SK-MEL-5 (cell line): Measurements from ENCODE around the gene ATG4A. TPM values are rescaled to one million over a fixed set of nuclear protein-coding genes. Genes with fewer than 3 reads are reported as not detected.

Source experiments
- DNase-seq: peaks from one replicate; pipeline ENCODE4 v3.0.0-alpha.2; 2016; ENCODE audit warnings: low read depth, low spot score
- in situ Hi-C: cut with HindIII; loops from 2 replicates; pipeline ENCODE4 v1.10.0; 2016; ENCODE audit warnings: low sequenced_read_pairs, high pct_unique_total_duplicates, low pct_unique_long_range_greater_than_20kb
- total RNA-seq: library from RNA; depleted of rRNA; stranded (reverse); fragments of >200 nt; shearing (Covaris generic); gene quantifications from 2 replicates; pipeline ENCODE4 v1.2.3, GENCODE V29; 2014

The ATG4A gene
- total RNA-seq, 1 experiment from 2014 or later: 9.0 TPM

DNA sequence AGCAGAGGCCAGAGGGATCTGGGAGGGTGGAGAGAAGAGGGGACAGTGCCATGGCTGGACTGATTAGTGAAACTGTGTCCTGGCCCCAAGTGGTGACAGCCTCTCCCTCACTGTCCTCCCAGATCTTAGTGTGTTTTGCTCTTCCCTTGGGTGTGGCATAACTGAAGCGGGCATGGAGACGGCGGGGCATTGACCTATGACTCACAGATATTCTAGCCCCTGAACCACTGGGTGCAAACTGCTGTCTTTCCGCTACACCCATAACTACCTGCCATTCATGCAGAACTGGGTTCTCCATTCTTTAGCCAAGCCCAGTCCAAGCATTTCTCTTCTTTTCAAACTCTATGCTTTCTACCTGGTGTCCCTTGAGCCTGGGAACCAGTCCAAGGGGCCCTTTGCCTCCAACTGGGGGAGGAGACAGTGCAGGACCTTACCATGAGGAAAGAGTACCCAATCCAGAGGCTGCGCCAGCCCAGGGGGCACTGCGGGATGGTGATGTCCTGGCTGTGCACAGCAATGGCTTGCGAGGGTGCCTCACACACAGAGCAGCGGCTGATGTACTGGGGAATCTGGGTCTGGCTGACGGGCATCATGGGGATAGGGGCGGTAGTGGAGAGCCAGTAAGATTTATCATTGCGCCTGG is 67.6 kb downstream of the ATG4A start:
- no peak for DNase-seq
- in situ Hi-C loops: no loop called here

DNA sequence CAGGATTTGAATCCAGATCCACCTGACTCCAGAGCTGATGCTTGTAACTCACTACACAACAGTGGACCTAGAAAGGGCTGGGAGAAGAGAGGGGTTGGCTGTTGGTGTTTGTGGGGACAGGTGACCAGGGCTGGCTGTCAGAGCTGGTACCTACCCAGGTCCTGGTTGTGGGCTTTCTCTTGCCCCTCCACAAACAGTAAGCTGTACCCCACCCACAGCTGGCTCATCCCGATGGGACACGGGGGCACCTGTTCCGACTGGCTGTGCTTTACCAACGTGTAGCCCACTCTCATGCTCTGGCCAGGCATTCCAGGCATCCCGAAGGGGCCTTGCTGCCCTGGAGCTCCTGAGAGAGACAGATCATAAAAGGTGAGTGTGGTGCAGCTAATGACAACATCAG is 68.7 kb downstream of the ATG4A start:
- no peak for DNase-seq
- in situ Hi-C loops: no loop called here

DNA sequence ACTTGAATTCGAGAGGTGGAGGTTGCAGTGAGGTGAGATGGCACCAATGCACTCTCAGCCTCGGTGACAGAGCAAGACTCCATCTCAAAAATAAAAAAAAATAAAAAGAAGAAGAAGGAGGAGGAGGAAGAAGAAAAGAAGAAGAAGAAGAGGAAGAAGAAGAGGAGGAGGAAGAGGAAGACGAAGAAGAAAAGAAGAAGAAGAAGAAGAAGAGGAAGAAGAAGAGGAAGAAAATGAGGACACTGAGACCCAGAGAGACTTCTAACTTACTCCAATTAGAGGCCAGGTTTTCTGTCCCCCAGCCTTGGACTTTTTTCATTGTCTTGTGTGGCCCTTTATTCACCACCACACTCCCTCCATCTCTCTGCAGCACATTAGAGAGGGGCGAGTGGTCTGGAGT is 70.7 kb downstream of the ATG4A start:
- no peak for DNase-seq
- in situ Hi-C loops: no loop called here

DNA sequence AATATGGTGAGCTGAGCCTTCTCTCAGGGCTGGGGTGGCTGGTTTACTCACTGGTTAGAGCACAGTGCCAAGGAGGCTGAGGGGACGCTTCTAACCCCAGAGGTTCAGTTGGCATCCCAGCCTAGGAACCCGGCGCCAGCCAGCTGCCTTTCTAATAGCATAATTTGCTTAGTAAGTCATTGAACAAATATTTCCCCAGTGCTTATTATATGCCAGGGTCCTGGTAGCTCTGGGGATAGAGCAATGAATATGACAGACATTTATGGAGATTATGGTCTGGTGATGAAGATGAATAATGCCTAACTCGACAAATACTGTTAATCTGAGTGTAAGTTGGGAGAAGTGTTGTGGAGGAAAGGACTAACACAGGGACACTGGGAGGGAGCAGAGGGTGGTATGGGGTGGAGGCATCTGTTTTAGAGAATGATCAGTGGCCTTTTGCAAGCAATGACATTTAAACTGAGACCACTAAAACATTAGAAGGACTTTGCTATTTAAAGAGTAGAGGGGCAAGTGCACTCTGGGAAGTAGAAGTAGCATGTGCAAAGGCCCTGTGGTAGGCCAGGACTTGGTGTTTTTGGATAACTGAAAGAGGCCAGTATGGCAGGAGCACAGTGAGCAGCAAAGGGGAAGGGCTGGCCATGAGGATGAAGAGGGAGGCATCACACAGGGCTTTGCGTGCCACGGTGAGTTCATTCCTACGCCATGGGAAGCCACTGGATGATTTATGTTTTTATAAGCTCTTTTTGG is 71.9 kb downstream of the ATG4A start:
- in situ Hi-C loops: no loop called here
- DNase-seq: no peak

DNA sequence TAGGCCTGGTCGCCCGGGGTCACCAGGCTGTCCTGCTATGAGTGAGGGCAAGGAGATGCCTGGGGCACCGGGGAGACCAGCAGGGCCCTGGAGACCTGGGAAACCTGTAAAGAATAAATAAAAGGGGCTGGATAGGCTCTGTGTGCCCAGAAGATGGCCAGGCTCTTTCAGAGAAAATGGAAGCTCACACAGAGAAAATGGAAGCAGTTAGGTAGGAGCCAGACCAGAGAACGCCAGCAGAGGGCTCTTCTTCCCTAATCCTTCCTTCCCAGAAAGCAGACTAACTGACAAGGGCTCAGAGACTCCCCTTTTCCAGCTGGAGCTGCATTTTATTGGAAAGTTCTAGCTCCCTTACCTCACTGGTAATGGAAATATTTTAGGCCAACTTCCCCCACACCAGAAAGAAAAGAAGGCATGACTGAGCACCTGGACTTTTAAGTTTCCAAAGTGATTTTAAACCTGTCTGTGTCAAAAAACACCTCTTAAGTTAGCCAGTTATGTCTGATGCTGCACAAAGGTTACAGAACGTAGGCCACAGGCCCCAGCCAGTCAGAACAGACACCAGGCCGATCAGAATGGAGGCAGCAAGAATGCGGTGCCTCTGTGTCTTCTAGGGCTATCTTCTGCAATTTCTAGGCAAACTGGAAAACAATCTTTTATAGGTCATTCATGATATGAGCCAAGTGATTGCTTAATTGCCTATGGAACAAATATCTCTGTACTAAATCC is 74.0 kb downstream of the ATG4A start:
- DNase-seq: peak; percentile 75
- in situ Hi-C loops: no loop called here

DNA sequence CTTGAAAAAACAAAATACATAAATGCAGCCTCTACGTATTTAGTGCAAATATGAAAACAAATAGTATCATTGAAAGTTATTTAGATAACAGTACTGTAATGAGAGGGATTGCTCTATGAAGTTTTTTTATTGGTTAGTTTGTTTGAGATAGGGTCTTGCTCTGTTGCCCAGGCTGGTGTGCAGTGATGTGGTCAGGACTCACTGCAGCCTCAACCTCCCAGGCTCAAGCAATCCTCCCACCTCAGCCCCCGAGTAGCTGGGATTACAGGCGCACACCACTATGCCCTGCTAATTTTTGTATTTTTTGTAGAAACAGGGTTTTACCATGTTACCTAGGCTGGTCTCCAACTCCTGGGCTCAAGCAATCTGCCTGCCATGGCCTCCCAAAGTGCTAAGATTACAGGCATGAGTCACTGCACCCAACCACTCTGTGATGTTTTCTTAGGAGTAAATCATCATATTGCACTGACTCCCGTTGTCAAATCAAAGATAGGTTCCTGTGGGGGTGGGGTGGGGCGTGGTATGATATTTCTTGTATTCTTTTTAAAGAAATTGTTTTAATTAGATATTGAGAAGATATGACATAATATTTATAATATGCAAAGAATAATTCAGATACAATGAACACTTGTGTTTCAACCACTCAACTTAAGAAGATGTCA is 75.8 kb downstream of the ATG4A start:
- in situ Hi-C loops: no loop called here
- no peak for DNase-seq

DNA sequence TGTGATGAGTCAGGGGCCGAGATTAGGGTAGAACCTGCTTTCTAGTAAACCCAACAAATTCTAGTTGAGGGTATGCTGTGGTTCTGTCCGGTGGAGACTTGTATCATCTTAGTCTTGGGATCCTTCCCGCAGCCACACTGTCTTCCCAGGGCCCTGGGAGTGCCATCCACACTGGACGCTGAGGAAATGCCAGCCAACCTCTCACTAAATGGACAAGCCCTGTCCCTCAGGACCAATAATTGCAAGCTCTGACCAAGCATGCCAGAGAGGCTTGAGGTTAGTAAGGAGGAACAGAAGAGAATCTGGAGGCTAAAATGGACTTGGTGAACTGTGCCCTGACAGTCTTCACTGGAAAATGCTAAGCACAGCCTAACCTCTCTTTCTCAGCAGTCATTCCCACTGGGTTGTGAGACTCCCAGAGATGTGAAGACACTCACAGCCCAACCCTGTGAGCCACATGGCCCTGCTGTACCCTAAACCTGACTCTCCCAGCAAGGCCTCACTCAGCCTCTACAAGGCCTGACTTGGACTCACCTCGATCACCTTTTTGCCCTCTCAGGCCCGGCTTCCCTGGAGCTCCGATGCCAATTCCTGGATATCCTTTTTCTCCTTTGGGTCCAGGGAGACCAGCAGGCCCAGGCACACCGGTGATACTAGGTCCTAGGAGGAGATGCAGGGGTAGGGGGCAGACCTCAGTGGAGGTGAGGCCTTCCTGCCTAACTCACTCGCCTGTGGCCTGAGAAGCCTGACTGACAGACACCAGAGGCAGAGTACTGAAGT is 77.6 kb downstream of the ATG4A start:
- in situ Hi-C loops: no loop called here
- no peak for DNase-seq

DNA sequence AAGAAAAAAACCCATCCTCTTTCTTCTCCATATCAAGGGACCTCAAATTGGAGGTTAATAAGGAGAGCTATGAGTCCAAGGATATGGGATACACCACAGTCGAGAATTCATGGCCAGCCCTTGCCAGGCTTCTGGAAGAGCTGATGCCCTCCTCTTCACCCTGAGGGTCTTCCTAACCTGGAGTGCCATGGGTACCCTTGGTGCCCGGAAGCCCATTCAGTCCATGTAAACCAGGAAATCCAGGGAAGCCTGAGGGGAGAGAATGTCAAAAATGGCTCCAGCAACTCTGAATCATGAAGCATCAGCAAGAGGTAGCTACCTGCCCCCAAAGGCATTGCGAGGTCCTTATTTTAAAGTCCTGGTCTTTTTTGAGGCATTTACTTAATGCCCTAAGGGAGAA is 78.2 kb downstream of the ATG4A start:
- in situ Hi-C loops: no loop called here
- no peak for DNase-seq

DNA sequence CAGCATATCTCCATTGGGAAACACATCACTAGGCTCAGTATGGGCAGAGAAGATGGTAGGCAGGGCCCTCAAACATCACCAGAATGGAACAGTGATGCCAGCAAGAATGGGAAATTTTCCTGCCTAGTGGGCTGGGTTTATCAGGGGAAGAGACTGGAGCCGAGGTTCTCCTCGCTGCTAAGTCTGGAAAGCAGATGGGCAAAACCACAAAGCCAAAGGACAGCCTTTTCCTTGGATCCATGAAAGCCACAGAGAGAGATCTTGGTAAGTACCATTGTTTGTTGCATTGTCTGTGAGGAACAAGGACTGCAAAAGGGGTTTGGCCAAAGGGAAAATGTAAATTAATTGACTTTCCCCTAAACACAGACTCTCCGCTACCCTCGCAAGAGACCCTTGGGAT is 80.1 kb downstream of the ATG4A start:
- DNase-seq: no peak
- in situ Hi-C loops: no loop called here

DNA sequence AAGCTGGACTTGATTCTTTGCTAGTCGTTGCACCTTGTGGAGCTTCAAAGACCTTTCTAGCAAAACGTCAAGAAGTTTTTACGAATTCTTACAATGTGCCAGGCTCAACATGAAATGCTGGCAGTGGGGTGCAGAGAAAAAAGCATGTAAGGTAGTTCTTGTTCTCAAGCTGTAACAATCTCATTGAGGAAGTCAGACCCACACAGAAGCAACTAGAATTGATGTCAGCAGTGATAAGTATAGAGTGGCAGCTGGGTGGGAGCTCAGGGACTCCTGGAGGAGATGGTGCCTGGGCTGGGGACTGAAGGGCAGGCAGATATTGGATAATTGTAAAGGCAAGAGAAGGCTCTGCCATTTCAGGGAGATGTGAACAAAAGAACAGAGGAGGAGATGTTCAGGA is 82.3 kb downstream of the ATG4A start:
- in situ Hi-C loops: no loop called here
- no peak for DNase-seq

DNA sequence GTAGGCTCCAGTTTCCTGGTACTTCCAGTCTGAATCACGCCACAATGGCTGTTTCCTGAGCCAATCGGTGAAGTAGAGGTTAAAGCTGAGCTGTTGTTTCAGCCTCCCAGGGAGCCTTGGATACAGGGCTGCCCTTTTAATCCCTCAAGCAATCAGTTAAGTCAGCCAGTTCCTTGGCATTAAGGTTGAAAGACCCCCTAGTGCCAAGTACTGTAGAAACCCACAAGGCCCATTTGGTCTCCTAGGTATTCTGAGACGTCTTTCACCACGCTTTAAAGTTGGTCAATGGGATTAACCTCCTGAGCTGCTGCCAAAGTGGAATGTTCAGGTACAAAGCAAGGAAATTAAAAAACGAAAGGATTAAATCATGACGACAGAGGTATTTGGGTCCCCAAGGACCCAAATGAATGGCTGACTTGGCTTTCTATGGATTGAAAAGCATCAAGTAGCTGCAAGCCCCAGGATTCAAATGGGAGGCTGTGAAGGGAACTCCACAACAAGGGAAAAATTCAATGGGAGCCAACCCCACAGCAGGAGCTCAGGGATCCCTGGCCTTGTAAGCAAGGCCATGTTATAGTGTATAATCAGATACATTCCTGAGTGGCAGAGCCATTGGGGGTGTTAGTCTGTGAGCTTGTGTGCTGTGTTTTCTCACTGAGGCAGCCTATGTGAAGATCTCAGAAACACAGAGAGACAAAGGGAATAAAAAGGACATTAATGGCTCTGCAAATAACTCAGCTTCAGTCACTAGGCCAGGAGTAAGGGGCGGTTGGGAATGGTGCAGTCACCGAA is 86.0 kb downstream of the ATG4A start:
- no peak for DNase-seq
- in situ Hi-C loops: no loop called here

DNA sequence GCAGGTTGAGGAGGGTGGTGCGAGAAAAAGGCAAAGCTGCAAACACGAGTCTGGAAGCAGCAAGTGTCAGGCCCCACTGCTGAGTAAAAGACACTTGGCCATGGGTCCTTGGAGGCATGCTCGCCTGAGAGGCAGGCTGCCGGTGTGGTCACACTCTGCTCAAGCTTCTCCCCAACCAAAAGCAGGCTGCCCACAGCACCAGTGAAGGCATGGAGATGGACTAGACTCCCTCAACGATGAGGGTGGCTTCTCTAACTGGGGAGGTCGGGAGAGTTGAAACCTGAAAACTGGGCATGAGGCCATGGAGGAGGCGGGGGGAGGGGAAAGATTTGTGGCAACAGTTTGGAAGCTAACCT is 86.5 kb downstream of the ATG4A start:
- in situ Hi-C loops: no loop called here
- DNase-seq: no peak

DNA sequence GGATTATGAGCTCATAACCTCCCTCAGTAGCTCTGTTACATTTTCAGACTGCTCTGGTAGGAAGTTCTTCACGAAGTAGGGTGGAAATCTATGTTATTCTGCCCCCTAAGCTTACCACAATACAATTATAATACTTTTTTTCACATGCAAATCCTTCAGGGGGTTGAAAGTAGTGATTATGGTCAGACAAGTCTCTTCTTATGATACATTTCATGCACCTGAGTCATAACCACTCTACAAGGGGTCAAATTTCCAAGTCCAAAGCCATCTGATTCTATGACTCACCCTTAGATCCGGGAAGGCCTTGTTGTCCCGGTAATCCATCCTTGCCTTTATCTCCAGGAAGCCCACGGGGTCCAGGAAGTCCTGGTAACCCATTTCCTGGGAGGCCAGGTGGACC is 95.2 kb downstream of the ATG4A start:
- in situ Hi-C loops: no loop called here
- peak; percentile 7 for DNase-seq

DNA sequence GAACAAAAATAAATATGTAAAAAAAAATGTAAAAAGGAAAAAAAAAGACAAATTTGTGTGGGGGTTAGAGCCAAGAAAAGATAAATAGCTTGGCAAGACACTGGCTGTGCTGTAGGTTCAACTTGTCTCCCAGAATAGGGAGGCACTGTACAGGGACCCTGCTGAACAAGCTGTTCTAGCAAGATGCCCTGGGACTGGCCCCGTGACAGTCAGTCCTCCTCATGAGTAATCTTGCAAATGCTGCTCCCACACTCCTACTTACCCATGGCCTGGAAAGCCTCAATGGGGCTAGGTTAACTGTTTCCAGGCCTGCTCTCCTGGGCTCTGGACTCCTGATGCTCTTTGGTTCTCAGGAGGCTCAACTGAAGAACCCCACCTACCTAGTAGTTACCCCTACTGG is 106.8 kb downstream of the ATG4A start:
- in situ Hi-C loops: no loop called here
- DNase-seq: peak; percentile 56

DNA sequence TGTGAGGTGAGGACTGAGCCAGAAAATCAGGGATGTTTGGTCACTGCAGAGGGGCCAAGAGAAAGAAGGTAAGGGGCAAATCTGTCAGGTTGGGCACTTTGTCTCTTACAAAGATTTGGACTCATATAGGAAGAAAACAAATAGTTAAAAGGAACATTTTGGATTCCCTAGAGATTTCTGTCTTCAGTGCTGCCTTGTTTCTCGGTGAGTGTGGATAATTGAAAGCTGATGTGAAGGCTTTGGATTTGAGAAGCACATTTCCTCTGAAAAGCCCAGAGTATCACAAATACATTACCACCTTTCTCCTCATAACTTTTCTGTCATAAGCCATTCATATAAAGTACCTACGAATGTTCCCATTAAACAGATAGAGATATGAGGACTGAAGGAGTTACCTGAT is 107.5 kb downstream of the ATG4A start:
- no peak for DNase-seq
- in situ Hi-C loops: no loop called here

DNA sequence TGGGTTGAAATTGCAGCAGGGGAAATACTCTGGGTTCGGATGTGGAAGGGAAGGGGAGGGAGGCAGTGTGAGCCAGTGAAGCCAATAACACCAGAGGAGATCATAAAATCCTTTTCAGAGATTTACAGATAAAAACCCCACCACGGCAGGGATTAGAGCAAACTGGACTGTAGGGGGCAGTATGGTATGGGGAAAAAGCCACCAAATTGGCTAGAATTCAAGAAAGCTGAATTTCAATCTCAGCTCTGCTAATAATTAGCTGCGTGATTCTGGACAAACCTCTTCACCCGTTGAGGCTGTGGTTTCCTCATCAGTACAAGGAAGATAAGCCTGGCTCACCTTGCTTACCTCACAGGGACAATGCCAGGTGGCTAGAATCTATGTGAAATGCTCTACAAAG is 108.1 kb downstream of the ATG4A start:
- in situ Hi-C loops: no loop called here
- DNase-seq: peak; percentile 53

DNA sequence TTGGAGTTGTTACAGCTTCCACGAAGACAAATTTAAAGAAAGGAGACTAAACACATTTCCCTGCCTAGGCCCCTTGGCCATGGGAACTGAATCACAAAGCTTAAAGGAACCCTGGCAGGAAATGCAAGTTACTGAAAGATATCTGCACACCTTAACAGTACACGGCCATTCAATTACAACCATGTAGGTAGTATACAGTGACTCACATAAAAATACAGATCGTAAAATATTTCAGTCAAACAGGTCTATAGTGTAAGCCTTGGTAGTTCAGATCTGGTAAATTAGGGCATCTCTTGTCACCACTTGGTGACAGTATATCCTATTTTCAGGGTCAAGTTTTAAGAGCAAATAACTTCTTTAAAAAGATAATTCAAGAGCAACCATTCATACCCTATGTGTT is 112.0 kb downstream of the ATG4A start:
- DNase-seq: no peak

More for the DNA sequence above, 112.0 kb downstream of the ATG4A start:
- in situ Hi-C loops: no loop called here
